PC-3 (cell line): ENCODE data around the gene GMDS. TPM values are rescaled to one million over a fixed set of nuclear protein-coding genes. Genes with fewer than 3 reads are reported as not detected.

Experiments used
- ATAC-seq: fragments of 200-7000 bp; cut with Tn5 transposase; 2 replicates; pipeline ENCODE4 v1.9.1; 2020; ENCODE audit warnings: mild to moderate bottlenecking, moderate library complexity
- BruUV-seq: library from RNA; stranded (reverse); fragments of 400-500 nt; replicated peaks from 2 replicates; lab custom pipeline; 2021; lab: Mats Ljungman, UMichigan
- CTCF ChIA-PET: fragments of 300-600 bp; sonication (Branson Sonifier 250); formaldehyde crosslinking; loops from one replicate; lab custom pipeline; 2022; ENCODE audit warnings: antibody characterized with exemption; lab: Charles Lee
- POLR2A ChIA-PET: fragments of 300-600 bp; sonication (Branson Sonifier 250); formaldehyde crosslinking; loops from one replicate; lab custom pipeline; 2022; ENCODE audit warnings: antibody characterized with exemption; ENCODE audit not compliant: unreplicated experiment; lab: Charles Lee
- DNase-seq: peaks from one replicate; pipeline ENCODE4 v3.0.0-alpha.2; 2015
- H2AFZ ChIP-seq: fragments of 300-600 bp; sonication (generic); 2 replicates; pipeline ENCODE4 v1.6.0; 2016; ENCODE audit warnings: antibody characterized with exemption, low read length
- H3F3A ChIP-seq: fragments of 300-600 bp; sonication (generic); one replicate; pipeline ENCODE4 v1.6.0; 2017; ENCODE audit warnings: antibody characterized with exemption, low read length, control low read depth, mild to moderate bottlenecking; ENCODE audit not compliant: unreplicated experiment
- H3K27ac ChIP-seq: fragments of 300-600 bp; sonication (generic); 2 replicates; pipeline ENCODE4 v1.5.1; 2016; ENCODE audit warnings: mild to moderate bottlenecking, low read length
- H3K27me3 ChIP-seq: fragments of 300-600 bp; sonication (generic); 2 replicates; pipeline ENCODE4 v1.6.1; 2016; ENCODE audit warnings: low read length, mixed read lengths
- H3K36me3 ChIP-seq: fragments of 300-600 bp; sonication (generic); 2 replicates; pipeline ENCODE4 v1.6.1; 2016; ENCODE audit warnings: low read depth, mixed run types, low read length, mixed read lengths
- H3K4me1 ChIP-seq: fragments of 300-600 bp; sonication (generic); 2 replicates; pipeline ENCODE4 v1.5.1; 2016; ENCODE audit warnings: low read length; ENCODE audit not compliant: insufficient read depth
- H3K4me2 ChIP-seq: fragments of 300-600 bp; sonication (generic); 2 replicates; pipeline ENCODE4 v1.6.0; 2016; ENCODE audit warnings: low read length
- H3K4me3 ChIP-seq: fragments of 300-600 bp; sonication (generic); 2 replicates; pipeline ENCODE4 v1.5.1; 2016; ENCODE audit warnings: mild to moderate bottlenecking, low read length, mixed read lengths
- H3K79me2 ChIP-seq: fragments of 300-600 bp; sonication (generic); 2 replicates; pipeline ENCODE4 v1.6.1; 2017; ENCODE audit warnings: low read length, mixed read lengths
- H3K9ac ChIP-seq: fragments of 300-600 bp; sonication (generic); 2 replicates; pipeline ENCODE4 v1.6.0; 2016; ENCODE audit warnings: mild to moderate bottlenecking, low read length
- H3K9me2 ChIP-seq: fragments of 300-600 bp; sonication (generic); replicated peaks from 2 replicates; pipeline ENCODE4 v1.6.1; 2016; ENCODE audit warnings: mixed run types, low read length, mixed read lengths
- H3K9me3 ChIP-seq: fragments of 300-600 bp; sonication (generic); 2 replicates; pipeline ENCODE4 v1.6.1; 2016; ENCODE audit warnings: low read length, mixed read lengths
- H4K20me1 ChIP-seq: fragments of 300-600 bp; sonication (generic); 2 replicates; pipeline ENCODE4 v1.6.1; 2016; ENCODE audit warnings: low read length, mixed read lengths
- EZH2 ChIP-seq: fragments of 300-600 bp; sonication (generic); IDR thresholded peaks from one replicate; pipeline ENCODE4 v1.6.1; 2017; ENCODE audit warnings: antibody characterized with exemption, mild to moderate bottlenecking, low read length; ENCODE audit not compliant: unreplicated experiment
- EZH2phosphoT487 ChIP-seq: fragments of 300-600 bp; sonication (generic); IDR thresholded peaks from 2 replicates; pipeline ENCODE4 v1.6.1; 2018; ENCODE audit warnings: mild to moderate bottlenecking, antibody characterized with exemption, low read length, borderline replicate concordance
- intact Hi-C: fragments of 100-400 bp; cut with micrococcal nuclease; formaldehyde crosslinking; loops from 2 replicates; pipeline ENCODE4 v1.9.0; 2023
- total RNA-seq: library from RNA; depleted of rRNA; stranded (reverse); fragments of >200 nt; gene quantifications from 2 replicates; pipeline ENCODE4 v1.2.3, GENCODE V29; 2014
- TF ChIP-seq, protein P1 (sequence below): fragments of 300-600 bp; sonication (generic); conservative IDR thresholded peaks from 2 replicates; pipeline ENCODE4 v1.5.1; 2017; ENCODE audit warnings: antibody characterized with exemption, low read depth, mild to moderate bottlenecking, low read length

Gene GMDS
- total RNA-seq, 1 experiment from 2014 or later = 18.3 TPM

DNA sequence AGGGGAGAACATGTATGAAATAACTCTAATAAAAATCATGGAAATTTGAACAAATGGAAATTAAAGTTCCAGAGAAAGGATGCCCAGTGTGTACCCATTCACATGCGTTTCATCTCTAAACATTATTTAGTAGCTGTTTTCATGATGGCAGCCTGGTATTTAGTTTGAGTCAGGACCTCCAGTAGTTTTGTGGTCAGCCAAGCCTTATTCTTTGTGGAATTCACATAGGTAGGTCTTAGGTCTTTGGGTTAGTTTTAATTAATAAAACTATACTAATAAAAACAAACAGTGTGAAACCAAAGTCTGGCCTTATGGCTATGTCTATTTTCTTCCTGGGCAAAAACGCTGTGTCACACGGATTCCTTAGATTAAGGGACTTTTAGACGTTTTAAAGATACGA is 497.9 kb downstream of the GMDS start:
- no peaks in the 10 kb centered on the region for H3K36me3 ChIP-seq
- TF ChIP-seq EZH2 = no peak
- TF ChIP-seq EZH2phosphoT487 = no peak
- TF ChIP-seq, protein P1, sequence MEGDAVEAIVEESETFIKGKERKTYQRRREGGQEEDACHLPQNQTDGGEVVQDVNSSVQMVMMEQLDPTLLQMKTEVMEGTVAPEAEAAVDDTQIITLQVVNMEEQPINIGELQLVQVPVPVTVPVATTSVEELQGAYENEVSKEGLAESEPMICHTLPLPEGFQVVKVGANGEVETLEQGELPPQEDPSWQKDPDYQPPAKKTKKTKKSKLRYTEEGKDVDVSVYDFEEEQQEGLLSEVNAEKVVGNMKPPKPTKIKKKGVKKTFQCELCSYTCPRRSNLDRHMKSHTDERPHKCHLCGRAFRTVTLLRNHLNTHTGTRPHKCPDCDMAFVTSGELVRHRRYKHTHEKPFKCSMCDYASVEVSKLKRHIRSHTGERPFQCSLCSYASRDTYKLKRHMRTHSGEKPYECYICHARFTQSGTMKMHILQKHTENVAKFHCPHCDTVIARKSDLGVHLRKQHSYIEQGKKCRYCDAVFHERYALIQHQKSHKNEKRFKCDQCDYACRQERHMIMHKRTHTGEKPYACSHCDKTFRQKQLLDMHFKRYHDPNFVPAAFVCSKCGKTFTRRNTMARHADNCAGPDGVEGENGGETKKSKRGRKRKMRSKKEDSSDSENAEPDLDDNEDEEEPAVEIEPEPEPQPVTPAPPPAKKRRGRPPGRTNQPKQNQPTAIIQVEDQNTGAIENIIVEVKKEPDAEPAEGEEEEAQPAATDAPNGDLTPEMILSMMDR = no peak
- H3K79me2 ChIP-seq = no peaks in the 10 kb centered on the region
- H3K9me3 ChIP-seq = no peaks in the 10 kb centered on the region
- no peaks in the 10 kb centered on the region for H3K4me1 ChIP-seq
- no TSS peak for BruUV-seq
- H4K20me1 ChIP-seq = no peaks in the 10 kb centered on the region
- no peaks in the 10 kb centered on the region for H3F3A ChIP-seq
- no peak overlapping the region for H3K4me3 ChIP-seq
- DNase-seq = no peak
- CTCF ChIA-PET = no interaction called here
- POLR2A ChIA-PET = no interaction called here
- no peak overlapping the region for H3K9ac ChIP-seq
- no peak overlapping the region for H3K27ac ChIP-seq
- no peaks in the 10 kb centered on the region for H3K9me2 ChIP-seq
- H3K4me2 ChIP-seq = no peak overlapping the region
- H3K27me3 ChIP-seq = no peaks in the 10 kb centered on the region
- no peak overlapping the region for H2AFZ ChIP-seq
- intact Hi-C loops = no loop called here
- no peak for ATAC-seq

GRCh38 chr6:1747003-1747402 is 498.4 kb downstream of the GMDS start:
- Histone ChIP-seq H3K9me2 (no peaks in the 10 kb centered on the region), H3K27me3 (no peaks in the 10 kb centered on the region), H3K9ac (no peak overlapping the region), H3K9me3 (no peaks in the 10 kb centered on the region), H3F3A (no peaks in the 10 kb centered on the region), H3K4me1 (no peaks in the 10 kb centered on the region), H3K4me3 (no peak overlapping the region), H4K20me1 (no peaks in the 10 kb centered on the region), H3K4me2 (no peak overlapping the region), H3K79me2 (no peaks in the 10 kb centered on the region), H3K36me3 (no peaks in the 10 kb centered on the region), H3K27ac (no peak overlapping the region), H2AFZ (no peak overlapping the region)
- no peak for DNase-seq
- BruUV-seq = no TSS peak
- ATAC-seq = no peak
- TF ChIP-seq EZH2phosphoT487 = no peak
- no peak for TF ChIP-seq EZH2
- TF ChIP-seq, protein P1 = no peak
- POLR2A ChIA-PET = no interaction called here
- intact Hi-C loops = no loop called here
- CTCF ChIA-PET = no interaction called here

DNA sequence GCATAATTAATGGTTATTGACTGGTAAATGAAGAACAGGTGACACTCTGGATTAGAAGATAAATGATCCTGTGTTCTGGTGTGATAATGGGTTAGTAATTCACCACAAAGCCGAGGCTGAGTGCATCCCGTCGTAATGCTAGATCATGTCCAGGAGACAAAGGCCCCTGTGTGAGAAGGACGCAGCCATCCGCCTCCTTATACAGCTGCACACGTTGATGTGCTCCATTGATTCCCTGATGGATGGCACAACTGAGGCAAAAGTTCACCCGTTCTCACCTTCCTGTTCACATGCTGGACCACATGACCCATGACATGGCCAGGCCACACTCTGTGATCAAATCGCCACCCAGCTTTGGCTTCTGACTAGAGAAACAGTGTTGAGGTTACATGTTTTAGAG is 499.6 kb downstream of the GMDS start:
- H3K4me1 ChIP-seq = no peaks in the 10 kb centered on the region
- H3K27me3 ChIP-seq = no peaks in the 10 kb centered on the region
- H3K36me3 ChIP-seq = no peaks in the 10 kb centered on the region
- POLR2A ChIA-PET = no interaction called here
- H3K27ac ChIP-seq = no peak overlapping the region
- TF ChIP-seq, protein P1 = no peak
- TF ChIP-seq EZH2phosphoT487 = no peak
- no peak for TF ChIP-seq EZH2
- no peaks in the 10 kb centered on the region for H3K79me2 ChIP-seq
- no peaks in the 10 kb centered on the region for H4K20me1 ChIP-seq
- H2AFZ ChIP-seq = no peak overlapping the region
- no peak overlapping the region for H3K4me2 ChIP-seq
- ATAC-seq = no peak
- H3F3A ChIP-seq = no peaks in the 10 kb centered on the region
- no peak for DNase-seq
- no TSS peak for BruUV-seq
- intact Hi-C loops = no loop called here
- no peak overlapping the region for H3K9ac ChIP-seq
- H3K9me2 ChIP-seq = no peaks in the 10 kb centered on the region
- H3K9me3 ChIP-seq = no peaks in the 10 kb centered on the region
- CTCF ChIA-PET = no interaction called here
- H3K4me3 ChIP-seq = no peak overlapping the region
